GM12892 (cell line): ENCODE measurements around the gene LYL1.

ENCODE experiments used
- POLR2AphosphoS5 ChIP-seq: IDR thresholded peaks from 2 replicates; pipeline ENCODE4 v1.6.1; 2011; ENCODE audit warnings: low read depth, low read length, control low read depth
- TAF1 ChIP-seq: IDR thresholded peaks from 2 replicates; pipeline ENCODE4 v1.6.1; 2011; ENCODE audit warnings: low read depth, mild to moderate bottlenecking, control low read depth, low read length, borderline replicate concordance

GRCh38 chr19:13076320-13076719 is 26.3 kb downstream of the LYL1 start:
- TF ChIP-seq TAF1: no peak
- no peak for TF ChIP-seq POLR2AphosphoS5
